ENCODE measurements around the gene FYN.
"Not testable (repeated sequence)": the region's sequence is repeated elsewhere in the genome, so short reads cannot be mapped to it uniquely, and the experiment has no call there.

Gene FYN

GRCh38 chr6:111911428-111911827, 38.2 kb upstream of the FYN start:
- Histone ChIP-seq H3K4me3 (no peak overlapping the region), H3K27ac (no peak overlapping the region), H3K9ac (ENCODE audit: insufficient read length) (no peak overlapping the region), H3K36me3 (ENCODE audit: insufficient read depth, low read length) (no peaks in the 10 kb centered on the region), H3K9me3 (ENCODE audit: low read depth, low read length) (no peaks in the 10 kb centered on the region)
- no peak for DNase-seq (ENCODE audit: low read depth, low spot score)
- TF ChIP-seq EZH2 (IDR thresholded peaks at IDR 0.05) (no peak), FOXP2 (optimal IDR thresholded peaks at IDR 0.05; ENCODE audit: control extremely low read depth, extremely low read length, insufficient read depth) (no peak), POLR2AphosphoS5 (IDR thresholded peaks at IDR 0.05; ENCODE audit: borderline replicate concordance, low read depth, low read length) (no peak)

- Histone ChIP-seq H3K36me3 (ENCODE audit: insufficient read depth, low read length) (no peaks in the 10 kb centered on the region), H3K27ac (no peak overlapping the region), H3K9me3 (ENCODE audit: low read depth, low read length) (no peaks in the 10 kb centered on the region), H3K9ac (ENCODE audit: insufficient read length) (no peak overlapping the region), H3K4me3 (no peak overlapping the region)
- TF ChIP-seq POLR2AphosphoS5 (IDR thresholded peaks at IDR 0.05; ENCODE audit: borderline replicate concordance, low read depth, low read length) = no peak
- TF ChIP-seq FOXP2 (optimal IDR thresholded peaks at IDR 0.05; ENCODE audit: control extremely low read depth, extremely low read length, insufficient read depth) = no peak
- TF ChIP-seq EZH2 (IDR thresholded peaks at IDR 0.05) = no peak
- no peak for DNase-seq (ENCODE audit: low read depth, low spot score)
Observed at GRCh38 chr6:111909238-111909637, 36.0 kb upstream of the FYN start.

DNA sequence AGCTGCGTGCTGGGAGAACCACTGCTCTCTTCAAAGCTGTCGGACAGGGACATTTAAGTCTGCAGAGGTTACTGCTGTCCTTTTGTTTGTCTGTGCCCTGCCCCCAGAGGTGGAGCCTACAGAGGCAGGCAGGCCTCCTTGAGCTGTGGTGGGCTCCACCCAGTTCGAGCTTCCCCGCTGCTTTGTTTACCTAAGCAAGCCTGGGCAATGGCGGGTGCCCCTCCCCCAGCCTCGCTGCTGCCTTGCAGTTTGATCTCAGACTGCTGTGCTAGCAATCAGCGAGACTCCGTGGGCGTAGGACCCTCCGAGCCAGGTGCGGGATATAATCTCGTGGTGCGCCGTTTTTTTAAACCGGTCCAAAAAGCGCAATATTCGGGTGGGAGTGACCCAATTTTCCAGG, 35.1 kb upstream of the FYN start:
- not testable (repeated sequence) for H3K9me3 ChIP-seq (ENCODE audit: low read depth, low read length); DNase-seq (ENCODE audit: low read depth, low spot score); H3K9ac ChIP-seq (ENCODE audit: insufficient read length); H3K27ac ChIP-seq; H3K36me3 ChIP-seq (ENCODE audit: insufficient read depth, low read length); H3K4me3 ChIP-seq

GRCh38 chr6:111900735-111901134, 27.5 kb upstream of the FYN start:
- Histone ChIP-seq H3K36me3 (ENCODE audit: insufficient read depth, low read length) (no peaks in the 10 kb centered on the region), H3K9ac (ENCODE audit: insufficient read length) (no peak overlapping the region)

GRCh38 chr6:111899531-111899930, 26.3 kb upstream of the FYN start:
- Histone ChIP-seq H3K9ac (ENCODE audit: insufficient read length) (no peak overlapping the region), H3K36me3 (ENCODE audit: insufficient read depth, low read length) (no peaks in the 10 kb centered on the region), H3K27ac (no peak overlapping the region), H3K4me3 (no peak overlapping the region), H3K9me3 (ENCODE audit: low read depth, low read length) (no peaks in the 10 kb centered on the region)
- TF ChIP-seq FOXP2 (optimal IDR thresholded peaks at IDR 0.05; ENCODE audit: control extremely low read depth, extremely low read length, insufficient read depth) = no peak
- no peak for TF ChIP-seq EZH2 (IDR thresholded peaks at IDR 0.05)
- TF ChIP-seq POLR2AphosphoS5 (IDR thresholded peaks at IDR 0.05; ENCODE audit: borderline replicate concordance, low read depth, low read length) = no peak
- DNase-seq (ENCODE audit: low read depth, low spot score) = no peak

More at GRCh38 chr6:111900735-111901134, 27.5 kb upstream of the FYN start:
- TF ChIP-seq EZH2 (IDR thresholded peaks at IDR 0.05) (no peak), POLR2AphosphoS5 (IDR thresholded peaks at IDR 0.05; ENCODE audit: borderline replicate concordance, low read depth, low read length) (no peak), FOXP2 (optimal IDR thresholded peaks at IDR 0.05; ENCODE audit: control extremely low read depth, extremely low read length, insufficient read depth) (no peak)
- Histone ChIP-seq H3K4me3 (no peak overlapping the region), H3K9me3 (ENCODE audit: low read depth, low read length) (no peaks in the 10 kb centered on the region), H3K27ac (no peak overlapping the region)
- DNase-seq (ENCODE audit: low read depth, low spot score) = no peak

- no peak overlapping the region for H3K9ac ChIP-seq (ENCODE audit: insufficient read length)
- TF ChIP-seq EZH2 (IDR thresholded peaks at IDR 0.05) (no peak), POLR2AphosphoS5 (IDR thresholded peaks at IDR 0.05; ENCODE audit: borderline replicate concordance, low read depth, low read length) (no peak), FOXP2 (optimal IDR thresholded peaks at IDR 0.05; ENCODE audit: control extremely low read depth, extremely low read length, insufficient read depth) (no peak)
- H3K36me3 ChIP-seq (ENCODE audit: insufficient read depth, low read length) = no peaks in the 10 kb centered on the region
- no peak for DNase-seq (ENCODE audit: low read depth, low spot score)
- H3K27ac ChIP-seq = no peak overlapping the region
- H3K4me3 ChIP-seq = no peak overlapping the region
- H3K9me3 ChIP-seq (ENCODE audit: low read depth, low read length) = no peaks in the 10 kb centered on the region
Observed at GRCh38 chr6:111898452-111898851, 25.2 kb upstream of the FYN start.

DNA sequence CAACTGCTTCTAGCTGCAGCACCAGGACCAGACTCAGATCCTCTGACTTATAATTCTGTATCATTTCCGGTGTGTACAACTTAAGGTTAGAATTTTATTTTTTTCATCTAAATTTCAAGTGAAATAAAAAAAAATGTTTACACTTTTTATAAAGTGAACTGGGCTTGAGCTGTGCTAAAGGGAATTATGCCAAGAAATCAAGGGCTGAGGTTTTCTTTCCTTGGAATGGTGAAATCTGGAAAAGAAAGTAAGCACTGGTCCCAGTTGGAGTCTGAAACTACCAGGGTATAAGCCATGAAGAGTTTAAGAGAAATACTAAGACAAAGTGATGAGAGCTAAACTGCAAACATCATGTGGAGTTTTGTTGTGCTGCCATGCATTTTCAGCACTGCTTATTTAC, 21.7 kb upstream of the FYN start:
- Histone ChIP-seq H3K36me3 (ENCODE audit: insufficient read depth, low read length) (no peaks in the 10 kb centered on the region), H3K27ac (no peak overlapping the region), H3K9ac (ENCODE audit: insufficient read length) (no peak overlapping the region), H3K9me3 (ENCODE audit: low read depth, low read length) (no peaks in the 10 kb centered on the region), H3K4me3 (no peak overlapping the region)
- TF ChIP-seq FOXP2 (optimal IDR thresholded peaks at IDR 0.05; ENCODE audit: control extremely low read depth, extremely low read length, insufficient read depth) (no peak), EZH2 (IDR thresholded peaks at IDR 0.05) (no peak), POLR2AphosphoS5 (IDR thresholded peaks at IDR 0.05; ENCODE audit: borderline replicate concordance, low read depth, low read length) (no peak)
- DNase-seq (ENCODE audit: low read depth, low spot score) = no peak

DNA sequence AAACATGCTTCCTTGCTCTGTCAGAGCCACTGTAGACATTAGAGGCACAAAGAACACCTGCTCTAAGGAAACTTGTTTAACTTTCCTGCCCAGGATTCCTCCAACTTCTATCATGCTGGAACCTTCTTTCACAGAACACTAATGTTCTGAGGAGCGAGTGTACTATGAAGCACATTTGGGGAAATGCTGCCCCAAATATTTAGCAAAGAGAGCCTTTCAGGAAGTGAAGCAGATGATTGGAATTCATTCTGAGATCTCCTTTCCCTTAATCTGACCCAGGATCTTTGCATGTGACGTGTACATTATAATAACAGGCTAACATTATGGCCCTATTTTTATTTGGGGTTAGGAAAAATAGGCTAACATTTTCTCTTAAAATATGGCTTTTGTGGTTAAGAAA, 21.0 kb upstream of the FYN start:
- Histone ChIP-seq H3K9ac (ENCODE audit: insufficient read length) (no peak overlapping the region), H3K27ac (no peak overlapping the region), H3K9me3 (ENCODE audit: low read depth, low read length) (no peaks in the 10 kb centered on the region), H3K4me3 (no peak overlapping the region), H3K36me3 (ENCODE audit: insufficient read depth, low read length) (no peaks in the 10 kb centered on the region)
- no peak for DNase-seq (ENCODE audit: low read depth, low spot score)
- TF ChIP-seq POLR2AphosphoS5 (IDR thresholded peaks at IDR 0.05; ENCODE audit: borderline replicate concordance, low read depth, low read length) = no peak
- TF ChIP-seq EZH2 (IDR thresholded peaks at IDR 0.05) = no peak
- TF ChIP-seq FOXP2 (optimal IDR thresholded peaks at IDR 0.05; ENCODE audit: control extremely low read depth, extremely low read length, insufficient read depth) = no peak

- TF ChIP-seq EZH2 (IDR thresholded peaks at IDR 0.05) (no peak), POLR2AphosphoS5 (IDR thresholded peaks at IDR 0.05; ENCODE audit: borderline replicate concordance, low read depth, low read length) (no peak), FOXP2 (optimal IDR thresholded peaks at IDR 0.05; ENCODE audit: control extremely low read depth, extremely low read length, insufficient read depth) (no peak)
- no peak overlapping the region for H3K9ac ChIP-seq (ENCODE audit: insufficient read length)
- H3K4me3 ChIP-seq = no peak overlapping the region
- no peaks in the 10 kb centered on the region for H3K36me3 ChIP-seq (ENCODE audit: insufficient read depth, low read length)
- no peak for DNase-seq (ENCODE audit: low read depth, low spot score)
- no peaks in the 10 kb centered on the region for H3K9me3 ChIP-seq (ENCODE audit: low read depth, low read length)
- H3K27ac ChIP-seq = no peak overlapping the region
Observed at GRCh38 chr6:111892431-111892830, 19.2 kb upstream of the FYN start.
